Measurements from ENCODE around the gene LHX3. TPM values are rescaled to one million over a fixed set of nuclear protein-coding genes. Genes with fewer than 3 reads are reported as not detected.
"Not testable (repeated sequence)": the region's sequence is repeated elsewhere in the genome, so short reads cannot be mapped to it uniquely, and the experiment has no call there.

Gene LHX3
- polyA plus RNA-seq, 1 of the 3 experiments (the other 2 are of a cell fraction): not detected

- no peaks in the 10 kb centered on the region for H3K36me3 ChIP-seq (replicated peaks in 1 of 2; ENCODE audit: control insufficient read depth in 1 of 2, insufficient read depth in 2 of 2, low read length in 1 of 2)
- no peaks in the 10 kb centered on the region for H3K79me2 ChIP-seq (ENCODE audit: insufficient read depth)
- peaks cover 28% of the 10 kb centered on the region for H3K27me3 ChIP-seq (ENCODE audit: insufficient read depth)
- no peaks in the 10 kb centered on the region for H3K9me3 ChIP-seq
- no peaks in the 10 kb centered on the region for H3K9me2 ChIP-seq
- no peaks in the 10 kb centered on the region for H3F3A ChIP-seq (replicated peaks; ENCODE audit: insufficient read depth)
- WGBS (ENCODE audit: low lambda C conversion rate): 80% methylated on average over 19 of the region's 27 CpGs
- H2AFZ ChIP-seq (ENCODE audit: low read depth): no peak overlapping the region
- no peak overlapping the region for H3K27ac ChIP-seq (ENCODE audit: low read depth in 2 of 2, low read length in 1 of 2)
- ChIA-PET CTCF (interaction anchor here (1.6 kb wide), 1 partner anchor 13 kb away, joined by 3 read pairs; no protein-coding TSS in a partner anchor), POLR2A (no interaction called here)
- no peaks in the 10 kb centered on the region for H3K4me1 ChIP-seq (ENCODE audit: control insufficient read depth in 1 of 2, insufficient read depth in 2 of 2, low read depth in 1 of 2, low read length in 1 of 2)
- no peak overlapping the region for H3K4me2 ChIP-seq
- no peak overlapping the region for H3K9ac ChIP-seq
- H3K4me3 ChIP-seq (ENCODE audit: low read depth in 2 of 2, low read length in 1 of 2): no peak overlapping the region
- TF ChIP-seq NFIC (IDR thresholded peaks at IDR 0.05; ENCODE audit: borderline replicate concordance) (no peak), JUND (IDR thresholded peaks at IDR 0.05) (no peak), ELF1 (IDR thresholded peaks at IDR 0.05) (no peak), FOXJ3 (CRISPR knock-in tag; IDR thresholded peaks at IDR 0.05) (no peak), FOSL2 (IDR thresholded peaks at IDR 0.05; ENCODE audit: borderline replicate concordance, low read depth) (no peak), SIN3A (IDR thresholded peaks at IDR 0.05; ENCODE audit: borderline replicate concordance, low read depth, low read length) (no peak), TAF1 (IDR thresholded peaks at IDR 0.05; ENCODE audit: borderline replicate concordance, low read depth, low read length) (no peak)
- TF ChIP-seq, protein P1, sequence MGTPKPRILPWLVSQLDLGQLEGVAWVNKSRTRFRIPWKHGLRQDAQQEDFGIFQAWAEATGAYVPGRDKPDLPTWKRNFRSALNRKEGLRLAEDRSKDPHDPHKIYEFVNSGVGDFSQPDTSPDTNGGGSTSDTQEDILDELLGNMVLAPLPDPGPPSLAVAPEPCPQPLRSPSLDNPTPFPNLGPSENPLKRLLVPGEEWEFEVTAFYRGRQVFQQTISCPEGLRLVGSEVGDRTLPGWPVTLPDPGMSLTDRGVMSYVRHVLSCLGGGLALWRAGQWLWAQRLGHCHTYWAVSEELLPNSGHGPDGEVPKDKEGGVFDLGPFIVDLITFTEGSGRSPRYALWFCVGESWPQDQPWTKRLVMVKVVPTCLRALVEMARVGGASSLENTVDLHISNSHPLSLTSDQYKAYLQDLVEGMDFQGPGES (IDR thresholded peaks at IDR 0.05; ENCODE audit: low read depth, low read length): no peak
- TF ChIP-seq, protein P2, sequence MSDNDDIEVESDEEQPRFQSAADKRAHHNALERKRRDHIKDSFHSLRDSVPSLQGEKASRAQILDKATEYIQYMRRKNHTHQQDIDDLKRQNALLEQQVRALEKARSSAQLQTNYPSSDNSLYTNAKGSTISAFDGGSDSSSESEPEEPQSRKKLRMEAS (IDR thresholded peaks at IDR 0.05; ENCODE audit: low read depth): no peak
- no peak for DNase-seq
- H4K20me1 ChIP-seq (ENCODE audit: insufficient read depth): no peaks in the 10 kb centered on the region
Measured at GRCh38 chr9:136151848-136152542, 52.9 kb downstream of the LHX3 start.

DNA sequence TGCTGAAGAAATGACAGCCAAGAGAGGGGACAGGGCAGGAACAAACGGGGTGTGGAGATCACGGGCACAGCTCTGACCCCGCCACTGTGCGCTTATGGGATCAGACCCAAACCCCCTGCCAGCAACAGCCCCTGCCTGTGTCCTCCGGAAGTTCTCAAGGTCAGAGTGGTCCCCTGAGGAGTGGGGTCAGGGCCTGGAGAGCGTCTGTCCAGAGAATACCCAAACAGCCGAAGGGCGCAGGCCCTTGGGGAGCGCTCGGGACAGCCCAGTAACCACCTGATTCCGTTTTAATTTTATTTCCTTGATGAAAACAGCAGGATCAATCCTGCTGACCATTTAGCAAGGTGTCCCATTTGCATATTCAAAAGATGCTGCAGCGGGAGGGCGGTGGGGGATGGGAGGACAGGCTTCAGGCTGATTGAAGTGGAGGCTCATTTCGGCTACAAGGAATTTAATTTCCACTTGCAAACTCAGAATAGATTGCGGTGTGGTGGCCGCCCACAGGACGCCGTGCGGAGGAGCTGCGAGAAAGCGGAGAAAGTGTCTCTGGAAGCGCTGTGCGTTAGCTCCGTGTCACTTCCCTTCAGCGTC lies 53.6 kb downstream of the LHX3 start:
- Histone ChIP-seq H3K27me3 (ENCODE audit: insufficient read depth) (peaks cover 28% of the 10 kb centered on the region), H3K36me3 (replicated peaks in 1 of 2; ENCODE audit: control insufficient read depth in 1 of 2, insufficient read depth in 2 of 2, low read length in 1 of 2) (no peaks in the 10 kb centered on the region), H3K4me1 (ENCODE audit: control insufficient read depth in 1 of 2, insufficient read depth in 2 of 2, low read depth in 1 of 2, low read length in 1 of 2) (no peaks in the 10 kb centered on the region), H3F3A (replicated peaks; ENCODE audit: insufficient read depth) (no peaks in the 10 kb centered on the region), H3K4me3 (ENCODE audit: low read depth in 2 of 2, low read length in 1 of 2) (no peak overlapping the region), H3K4me2 (no peak overlapping the region), H2AFZ (ENCODE audit: low read depth) (no peak overlapping the region), H3K9ac (no peak overlapping the region), H3K9me2 (no peaks in the 10 kb centered on the region), H3K79me2 (ENCODE audit: insufficient read depth) (no peaks in the 10 kb centered on the region), H3K9me3 (no peaks in the 10 kb centered on the region), H3K27ac (ENCODE audit: low read depth in 2 of 2, low read length in 1 of 2) (no peak overlapping the region), H4K20me1 (ENCODE audit: insufficient read depth) (no peaks in the 10 kb centered on the region)
- CTCF ChIA-PET: interaction anchor here (0.7 to 1.6 kb wide), 2 partner anchors 13 to 19 kb away, joined by 3 read pairs; no protein-coding TSS in a partner anchor
- POLR2A ChIA-PET: no interaction called here
- DNase-seq: no peak
- WGBS (ENCODE audit: low lambda C conversion rate): 84% methylated on average over 21 of the region's 25 CpGs
- TF ChIP-seq, protein P3, sequence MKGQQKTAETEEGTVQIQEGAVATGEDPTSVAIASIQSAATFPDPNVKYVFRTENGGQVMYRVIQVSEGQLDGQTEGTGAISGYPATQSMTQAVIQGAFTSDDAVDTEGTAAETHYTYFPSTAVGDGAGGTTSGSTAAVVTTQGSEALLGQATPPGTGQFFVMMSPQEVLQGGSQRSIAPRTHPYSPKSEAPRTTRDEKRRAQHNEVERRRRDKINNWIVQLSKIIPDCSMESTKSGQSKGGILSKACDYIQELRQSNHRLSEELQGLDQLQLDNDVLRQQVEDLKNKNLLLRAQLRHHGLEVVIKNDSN (IDR thresholded peaks at IDR 0.05; ENCODE audit: borderline replicate concordance, low read depth): no peak
- TF ChIP-seq NRF1 (IDR thresholded peaks at IDR 0.05; ENCODE audit: low read depth, low read length) (no peak), SMC3 (IDR thresholded peaks at IDR 0.05; ENCODE audit: low read depth, low read length) (no peak), YY1 (IDR thresholded peaks at IDR 0.05; ENCODE audit: low read depth) (no peak), EZH2phosphoT487 (IDR thresholded peaks at IDR 0.05; ENCODE audit: borderline replicate concordance, low read depth) (no peak), GABPA (IDR thresholded peaks at IDR 0.05; ENCODE audit: low read depth) (no peak), FOXJ3 (CRISPR knock-in tag; IDR thresholded peaks at IDR 0.05) (no peak), RCOR1 (IDR thresholded peaks at IDR 0.05; ENCODE audit: low read length) (no peak), SIN3A (IDR thresholded peaks at IDR 0.05; ENCODE audit: borderline replicate concordance, low read depth, low read length) (no peak), FOSL2 (IDR thresholded peaks at IDR 0.05; ENCODE audit: borderline replicate concordance, low read depth) (no peak), FOXM1 (IDR thresholded peaks at IDR 0.05; ENCODE audit: low read depth) (no peak), NFIC (IDR thresholded peaks at IDR 0.05; ENCODE audit: borderline replicate concordance) (no peak), POLR2AphosphoS5 (IDR thresholded peaks at IDR 0.05; ENCODE audit: low read depth, low read length) (no peak), MXI1 (IDR thresholded peaks at IDR 0.05; ENCODE audit: low read depth, low read length) (no peak), RXRA (IDR thresholded peaks at IDR 0.05; ENCODE audit: borderline replicate concordance, low read depth) (no peak), JUND (IDR thresholded peaks at IDR 0.05) (no peak)

GRCh38 chr9:136150664-136151213 lies 54.2 kb downstream of the LHX3 start:
- POLR2A ChIA-PET: not testable (repeated sequence)

More at GRCh38 chr9:136150664-136151213, 54.2 kb downstream of the LHX3 start:
- not testable (repeated sequence) for DNase-seq; H3K4me1 ChIP-seq (ENCODE audit: control insufficient read depth in 1 of 2, insufficient read depth in 2 of 2, low read depth in 1 of 2, low read length in 1 of 2); H4K20me1 ChIP-seq (ENCODE audit: insufficient read depth); H3K4me3 ChIP-seq (ENCODE audit: low read depth in 2 of 2, low read length in 1 of 2); H3K4me2 ChIP-seq; H2AFZ ChIP-seq (ENCODE audit: low read depth); H3K27ac ChIP-seq (ENCODE audit: low read depth in 2 of 2, low read length in 1 of 2); H3K79me2 ChIP-seq (ENCODE audit: insufficient read depth); H3K9me3 ChIP-seq; H3K9ac ChIP-seq; H3K9me2 ChIP-seq; H3K36me3 ChIP-seq (replicated peaks in 1 of 2; ENCODE audit: control insufficient read depth in 1 of 2, insufficient read depth in 2 of 2, low read length in 1 of 2); H3F3A ChIP-seq (replicated peaks; ENCODE audit: insufficient read depth)
- CTCF ChIA-PET: interaction anchor here (0.7 to 1.6 kb wide), 2 partner anchors 12 to 20 kb away, joined by 3 read pairs; no protein-coding TSS in a partner anchor
- peaks cover 25% of the 10 kb centered on the region for H3K27me3 ChIP-seq (ENCODE audit: insufficient read depth)
- WGBS (ENCODE audit: low lambda C conversion rate): 75% methylated on average over 7 of the region's 7 CpGs
